ENCODE measurements around the gene TRIM25. TPM values are rescaled to one million over a fixed set of nuclear protein-coding genes. Genes with fewer than 3 reads are reported as not detected.

TRIM25 gene
- total RNA-seq, 1 experiment from 2014 or later, result 107 TPM

DNA sequence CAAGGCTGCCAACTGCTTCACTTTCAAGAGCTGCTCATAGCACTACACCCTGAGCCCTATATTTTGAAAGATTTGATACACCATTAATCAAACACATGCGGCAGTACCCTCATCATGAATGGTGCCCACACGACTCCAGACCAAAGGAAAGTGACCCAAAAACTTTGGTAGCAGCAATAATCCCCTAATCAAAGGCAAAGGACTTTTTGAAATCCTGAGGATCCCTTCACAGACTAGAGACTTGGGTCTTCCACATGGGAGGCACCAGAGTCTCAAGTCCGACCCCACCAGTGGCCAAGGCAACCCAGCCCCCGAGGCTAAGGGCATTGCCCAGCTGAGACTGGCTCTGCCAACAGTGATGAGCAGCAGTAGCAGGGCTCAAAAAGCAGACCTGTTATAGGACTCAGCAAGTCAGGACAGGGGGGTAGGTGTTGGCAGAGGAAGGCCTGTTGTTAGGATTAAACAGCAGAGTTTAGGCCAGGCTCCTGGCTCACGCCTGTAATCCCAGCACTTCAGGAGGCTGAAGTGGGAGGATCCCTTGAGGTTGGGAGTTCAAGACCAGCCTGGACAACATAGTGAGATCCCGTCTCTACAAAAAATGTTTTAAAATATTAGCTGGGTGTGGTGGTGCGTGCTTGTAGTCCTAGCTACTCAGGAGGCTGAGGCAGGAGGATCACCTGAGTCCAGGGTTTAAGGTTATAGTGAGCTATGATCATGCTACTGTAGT lies 3.2 kb downstream of the TRIM25 start:
- no peaks in the 10 kb centered on the region for H3K9me3 Mint-ChIP-seq (ENCODE audit: low read depth, unreplicated experiment)
- H3K27me3 Mint-ChIP-seq (ENCODE audit: unreplicated experiment), result no peaks in the 10 kb centered on the region
- intact Hi-C loops (cut with micrococcal nuclease; ENCODE audit: unreplicated experiment), result no loop called here
- CTCF ChIA-PET, result no interaction called here
- H3K27ac Mint-ChIP-seq (ENCODE audit: unreplicated experiment), result no peak overlapping the region
- no TSS peak for BruUV-seq (replicated peaks)
- DNase-seq, result no peak
- TF ChIP-seq, protein P1, sequence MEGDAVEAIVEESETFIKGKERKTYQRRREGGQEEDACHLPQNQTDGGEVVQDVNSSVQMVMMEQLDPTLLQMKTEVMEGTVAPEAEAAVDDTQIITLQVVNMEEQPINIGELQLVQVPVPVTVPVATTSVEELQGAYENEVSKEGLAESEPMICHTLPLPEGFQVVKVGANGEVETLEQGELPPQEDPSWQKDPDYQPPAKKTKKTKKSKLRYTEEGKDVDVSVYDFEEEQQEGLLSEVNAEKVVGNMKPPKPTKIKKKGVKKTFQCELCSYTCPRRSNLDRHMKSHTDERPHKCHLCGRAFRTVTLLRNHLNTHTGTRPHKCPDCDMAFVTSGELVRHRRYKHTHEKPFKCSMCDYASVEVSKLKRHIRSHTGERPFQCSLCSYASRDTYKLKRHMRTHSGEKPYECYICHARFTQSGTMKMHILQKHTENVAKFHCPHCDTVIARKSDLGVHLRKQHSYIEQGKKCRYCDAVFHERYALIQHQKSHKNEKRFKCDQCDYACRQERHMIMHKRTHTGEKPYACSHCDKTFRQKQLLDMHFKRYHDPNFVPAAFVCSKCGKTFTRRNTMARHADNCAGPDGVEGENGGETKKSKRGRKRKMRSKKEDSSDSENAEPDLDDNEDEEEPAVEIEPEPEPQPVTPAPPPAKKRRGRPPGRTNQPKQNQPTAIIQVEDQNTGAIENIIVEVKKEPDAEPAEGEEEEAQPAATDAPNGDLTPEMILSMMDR (IDR thresholded peaks at IDR 0.05; ENCODE audit: unreplicated experiment), result no peak
- H3K4me3 Mint-ChIP-seq (ENCODE audit: low read depth, unreplicated experiment), result peak overlapping the region; percentile 83
- H3K4me1 Mint-ChIP-seq (ENCODE audit: low read depth, unreplicated experiment), result peaks cover 30% of the 10 kb centered on the region
- peaks cover 83% of the 10 kb centered on the region for H3K36me3 Mint-ChIP-seq (ENCODE audit: insufficient read depth, unreplicated experiment)

DNA sequence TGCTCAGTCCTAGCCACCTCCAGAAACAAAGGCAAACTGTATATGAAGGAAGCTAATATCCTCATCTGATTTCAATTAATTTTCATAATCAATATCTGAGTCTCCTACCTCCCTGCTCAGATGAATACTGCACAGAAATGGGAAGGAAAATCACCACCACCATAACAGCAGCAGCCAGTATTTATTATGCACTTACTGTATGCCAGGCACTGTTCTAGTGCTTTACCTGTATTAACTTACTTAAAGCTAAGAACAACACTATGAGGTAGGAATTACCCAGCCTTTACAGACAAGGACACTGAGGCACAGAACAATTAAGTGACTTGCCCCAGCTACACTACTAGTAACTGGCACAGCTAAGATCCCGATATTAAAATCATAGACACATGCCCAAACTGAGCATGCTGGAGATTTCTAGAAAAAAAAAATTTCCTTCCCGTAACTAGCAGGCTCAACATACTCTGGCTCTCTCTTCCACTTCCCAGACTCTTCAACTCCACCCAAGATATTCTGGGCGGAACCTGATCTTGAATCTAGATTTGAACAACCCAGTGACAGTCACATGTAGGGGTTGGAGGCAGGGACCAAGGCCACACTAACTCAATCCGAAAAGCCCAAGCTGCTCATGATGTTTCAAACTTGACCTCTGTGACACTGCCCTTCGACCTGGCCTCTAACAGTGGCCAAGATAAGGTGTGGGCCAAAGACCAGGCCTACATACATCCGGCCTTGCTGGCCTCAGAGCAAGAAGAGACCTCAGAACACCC lies 3.9 kb downstream of the TRIM25 start:
- no peaks in the 10 kb centered on the region for H3K9me3 Mint-ChIP-seq (ENCODE audit: low read depth, unreplicated experiment)
- H3K36me3 Mint-ChIP-seq (ENCODE audit: insufficient read depth, unreplicated experiment), result peaks cover 79% of the 10 kb centered on the region
- H3K27ac Mint-ChIP-seq (ENCODE audit: unreplicated experiment), result no peak overlapping the region
- no TSS peak for BruUV-seq (replicated peaks)
- no peaks in the 10 kb centered on the region for H3K27me3 Mint-ChIP-seq (ENCODE audit: unreplicated experiment)
- intact Hi-C loops (cut with micrococcal nuclease; ENCODE audit: unreplicated experiment), result no loop called here
- DNase-seq, result no peak
- peak overlapping the region; percentile 83 for H3K4me3 Mint-ChIP-seq (ENCODE audit: low read depth, unreplicated experiment)
- TF ChIP-seq, protein P1 (IDR thresholded peaks at IDR 0.05; ENCODE audit: unreplicated experiment), result no peak
- CTCF ChIA-PET, result interaction anchor here (0.6 to 0.7 kb wide), 2 partner anchors 26 to 175 kb away, joined by 3 to 5 read pairs; no protein-coding TSS in a partner anchor
- H3K4me1 Mint-ChIP-seq (ENCODE audit: low read depth, unreplicated experiment), result peaks cover 22% of the 10 kb centered on the region

DNA sequence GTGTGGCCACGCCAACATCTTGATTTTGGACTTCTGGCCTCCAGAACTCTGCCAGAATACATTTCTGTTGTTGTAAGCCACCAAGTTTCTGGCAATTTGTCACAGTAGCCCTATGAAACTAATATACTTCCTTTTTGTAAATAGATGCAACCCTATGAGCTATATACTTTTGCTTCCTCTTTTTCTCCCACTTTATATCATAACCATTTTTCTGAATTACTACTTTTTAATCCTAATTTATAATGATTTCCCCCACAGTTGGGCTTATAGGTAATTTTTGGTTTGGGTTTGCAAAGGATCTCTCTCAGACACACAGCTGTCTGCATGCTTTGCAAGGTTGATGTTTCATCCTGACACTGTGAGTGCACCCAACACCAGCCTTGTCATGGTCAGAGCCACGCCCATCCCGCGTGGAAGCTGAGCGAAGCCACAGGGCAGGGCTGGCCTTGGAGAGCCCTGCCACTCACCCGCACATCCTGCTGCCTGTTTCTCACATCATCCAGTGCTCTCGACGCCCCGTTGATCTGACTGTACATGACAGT lies 5.8 kb downstream of the TRIM25 start:
- H3K27ac Mint-ChIP-seq (ENCODE audit: unreplicated experiment), result no peak overlapping the region

DNA sequence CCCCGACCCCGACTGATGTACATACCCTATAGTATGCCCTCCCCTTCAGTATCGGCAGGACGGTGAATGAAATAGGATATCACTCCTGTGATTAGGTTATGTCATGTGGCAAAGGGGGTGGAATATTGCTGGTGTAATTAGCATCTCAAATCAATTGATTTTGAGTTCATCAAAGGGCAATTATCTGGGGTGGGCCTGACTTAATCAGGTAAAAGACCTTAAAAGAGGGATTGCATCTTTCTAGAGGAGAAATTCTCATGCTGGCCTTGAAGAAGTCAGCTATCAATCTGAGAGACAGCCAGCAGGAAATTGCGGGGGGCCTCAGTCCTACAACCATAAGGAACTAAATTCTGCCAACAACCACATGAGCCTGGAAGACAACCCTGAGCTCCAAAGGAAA lies 10.3 kb downstream of the TRIM25 start:
- H3K27me3 Mint-ChIP-seq (ENCODE audit: unreplicated experiment), result no peaks in the 10 kb centered on the region
- BruUV-seq (replicated peaks), result no TSS peak
- TF ChIP-seq, protein P1 (IDR thresholded peaks at IDR 0.05; ENCODE audit: unreplicated experiment), result no peak
- H3K4me1 Mint-ChIP-seq (ENCODE audit: low read depth, unreplicated experiment), result peaks cover 24% of the 10 kb centered on the region
- peaks cover 4% of the 10 kb centered on the region for H3K9me3 Mint-ChIP-seq (ENCODE audit: low read depth, unreplicated experiment)
- DNase-seq, result no peak
- intact Hi-C loops (cut with micrococcal nuclease; ENCODE audit: unreplicated experiment), result no loop called here
- peaks cover 73% of the 10 kb centered on the region for H3K36me3 Mint-ChIP-seq (ENCODE audit: insufficient read depth, unreplicated experiment)
- H3K27ac Mint-ChIP-seq (ENCODE audit: unreplicated experiment), result no peak overlapping the region
- CTCF ChIA-PET, result no interaction called here
- no peak overlapping the region for H3K4me3 Mint-ChIP-seq (ENCODE audit: low read depth, unreplicated experiment)

More for the DNA sequence above, 5.8 kb downstream of the TRIM25 start:
- BruUV-seq (replicated peaks), result no TSS peak
- TF ChIP-seq, protein P1 (IDR thresholded peaks at IDR 0.05; ENCODE audit: unreplicated experiment), result no peak
- no peaks in the 10 kb centered on the region for H3K27me3 Mint-ChIP-seq (ENCODE audit: unreplicated experiment)
- intact Hi-C loops (cut with micrococcal nuclease; ENCODE audit: unreplicated experiment), result no loop called here
- H3K4me1 Mint-ChIP-seq (ENCODE audit: low read depth, unreplicated experiment), result peaks cover 26% of the 10 kb centered on the region
- CTCF ChIA-PET, result no interaction called here
- H3K4me3 Mint-ChIP-seq (ENCODE audit: low read depth, unreplicated experiment), result no peak overlapping the region
- H3K9me3 Mint-ChIP-seq (ENCODE audit: low read depth, unreplicated experiment), result peaks cover 4% of the 10 kb centered on the region
- no peak for DNase-seq
- H3K36me3 Mint-ChIP-seq (ENCODE audit: insufficient read depth, unreplicated experiment), result peaks cover 72% of the 10 kb centered on the region
